GM19467 (cell line): ENCODE measurements around the gene PAFAH1B2.

Experiments used
- ATAC-seq: cut with Tn5 transposase; IDR thresholded peaks from one replicate; pipeline ENCODE4 v1.9.1; 2021; ENCODE audit warnings: mild to moderate bottlenecking, moderate library complexity; ENCODE audit not compliant: unreplicated experiment

PAFAH1B2 gene

DNA sequence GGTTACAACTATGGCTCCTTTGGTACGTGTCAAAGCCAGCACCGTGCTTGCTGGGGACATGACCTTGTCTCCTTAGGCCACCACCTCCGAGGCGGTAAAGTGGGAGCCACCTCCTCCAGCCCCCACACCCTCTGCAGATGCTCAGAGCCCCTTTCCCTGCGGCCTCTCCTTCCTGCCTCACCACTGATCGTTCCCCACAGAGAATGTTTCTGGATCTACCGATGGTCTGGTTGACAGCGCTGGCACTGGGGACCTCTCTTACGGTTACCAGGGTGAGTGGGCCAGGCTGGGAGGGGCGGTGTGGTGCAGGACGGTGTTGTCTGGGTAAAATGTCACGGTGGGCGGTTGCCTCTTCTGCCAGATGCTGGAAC is 43.3 kb downstream of the PAFAH1B2 start:
- ATAC-seq = no peak

DNA sequence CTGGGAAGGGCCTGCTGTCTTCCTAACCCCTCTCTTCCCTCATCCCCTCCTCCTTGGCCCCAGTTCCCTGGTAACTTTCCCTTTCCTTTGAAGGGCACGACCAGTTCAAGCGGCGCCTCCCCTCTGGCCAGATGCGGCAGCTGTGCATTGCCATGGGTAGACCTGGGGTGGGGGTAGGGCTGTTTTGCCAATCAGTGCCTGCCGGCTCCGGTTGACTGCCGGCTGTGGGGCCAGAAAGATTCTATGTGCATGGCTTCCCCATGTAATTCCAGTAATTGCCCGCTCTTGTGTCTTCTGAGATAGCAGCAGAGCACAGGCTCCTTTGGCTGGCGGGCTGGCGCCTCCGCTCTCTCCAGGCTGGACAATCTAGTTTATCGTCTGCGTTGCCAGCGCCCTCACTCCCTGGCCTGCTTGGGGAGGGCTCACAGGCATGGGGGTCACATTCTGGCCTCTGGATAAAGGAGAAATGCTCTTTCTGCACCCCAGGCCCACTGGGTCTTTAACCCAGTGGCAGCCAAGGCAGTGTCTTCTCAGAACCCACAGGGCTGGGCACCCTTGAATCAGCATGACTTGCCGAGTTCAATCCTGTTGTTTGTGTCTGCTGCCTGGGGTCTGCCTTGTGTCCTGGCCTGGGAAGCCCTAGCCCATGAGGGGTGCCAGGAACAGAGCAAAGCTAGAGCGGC is 43.9 kb downstream of the PAFAH1B2 start:
- no peak for ATAC-seq

DNA sequence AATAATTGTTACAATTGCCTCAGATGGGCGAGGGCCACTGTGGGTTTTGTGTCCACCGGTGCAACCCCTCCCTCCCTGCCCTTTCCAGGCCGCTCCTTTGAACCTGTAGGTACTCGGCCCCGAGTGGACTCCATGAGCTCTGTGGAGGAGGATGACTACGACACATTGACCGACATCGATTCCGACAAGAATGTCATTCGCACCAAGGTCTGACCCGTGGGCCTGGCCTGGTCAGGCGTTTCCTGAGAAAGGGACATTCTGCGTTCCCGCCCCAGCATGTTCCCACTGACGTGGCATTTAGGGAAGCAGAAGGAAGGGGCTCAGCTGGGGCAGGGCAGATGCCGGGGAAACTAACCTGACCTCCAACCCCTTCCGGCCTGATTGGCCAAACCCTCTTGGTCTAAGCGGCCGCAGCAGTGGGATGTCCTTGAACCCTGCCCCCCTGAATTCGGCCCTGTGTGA is 44.6 kb downstream of the PAFAH1B2 start:
- ATAC-seq = no peak

DNA sequence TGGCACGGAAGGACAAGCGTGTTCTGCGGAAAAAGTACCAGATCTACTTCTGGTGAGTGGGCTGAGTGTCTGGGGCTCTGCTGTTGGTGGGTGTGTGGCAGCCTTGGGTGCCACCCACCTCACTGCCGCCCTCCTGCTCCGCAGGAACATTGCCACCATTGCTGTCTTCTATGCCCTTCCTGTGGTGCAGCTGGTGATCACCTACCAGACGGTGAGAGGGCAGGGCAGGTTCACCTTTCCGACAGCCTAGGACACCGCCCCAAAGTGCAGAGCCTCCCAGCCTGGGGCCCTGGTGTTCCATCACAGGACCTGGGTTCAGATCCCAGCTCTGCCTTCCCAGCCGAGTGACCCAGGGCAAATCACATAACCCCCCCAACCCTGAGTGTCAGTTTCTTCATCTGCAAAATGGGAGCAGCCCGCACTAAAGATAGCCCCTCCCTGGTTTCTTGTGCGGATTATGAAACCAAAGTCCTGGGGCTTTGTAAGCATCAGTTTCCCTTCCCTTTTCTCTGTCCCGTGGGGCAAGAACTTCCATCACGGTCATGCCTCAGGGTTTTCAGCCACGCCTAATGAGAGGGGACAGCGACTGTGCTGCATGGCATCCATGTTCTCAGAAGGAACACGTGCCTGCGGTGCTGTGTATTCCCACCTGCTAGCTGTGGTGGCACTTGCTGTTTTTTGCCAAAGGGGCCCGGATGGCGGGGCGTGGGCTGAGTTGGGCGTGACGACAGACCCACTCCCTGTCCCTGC is 45.3 kb downstream of the PAFAH1B2 start:
- no peak for ATAC-seq

DNA sequence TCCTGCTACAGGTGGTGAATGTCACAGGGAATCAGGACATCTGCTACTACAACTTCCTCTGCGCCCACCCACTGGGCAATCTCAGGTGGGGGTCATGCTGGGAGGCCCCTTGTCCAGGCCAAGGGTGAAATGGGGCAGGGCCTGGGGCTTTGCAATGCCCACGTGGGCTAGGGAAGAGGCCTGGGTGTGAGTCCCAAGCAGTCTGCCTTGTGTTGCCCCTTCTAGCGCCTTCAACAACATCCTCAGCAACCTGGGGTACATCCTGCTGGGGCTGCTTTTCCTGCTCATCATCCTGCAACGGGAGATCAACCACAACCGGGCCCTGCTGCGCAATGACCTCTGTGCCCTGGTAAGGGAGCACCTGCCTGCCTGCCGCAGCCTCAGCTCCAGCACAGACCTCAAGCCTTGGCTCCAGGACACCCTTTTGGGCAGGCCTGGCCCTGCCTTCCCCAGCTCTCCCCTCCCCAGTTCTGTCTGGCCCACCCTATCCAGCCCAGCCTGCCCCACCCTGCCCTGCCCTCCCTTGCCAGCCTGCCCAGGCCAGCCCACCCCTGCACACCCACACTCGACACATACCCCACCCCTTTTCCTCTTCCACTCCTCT is 46.0 kb downstream of the PAFAH1B2 start:
- no peak for ATAC-seq

DNA sequence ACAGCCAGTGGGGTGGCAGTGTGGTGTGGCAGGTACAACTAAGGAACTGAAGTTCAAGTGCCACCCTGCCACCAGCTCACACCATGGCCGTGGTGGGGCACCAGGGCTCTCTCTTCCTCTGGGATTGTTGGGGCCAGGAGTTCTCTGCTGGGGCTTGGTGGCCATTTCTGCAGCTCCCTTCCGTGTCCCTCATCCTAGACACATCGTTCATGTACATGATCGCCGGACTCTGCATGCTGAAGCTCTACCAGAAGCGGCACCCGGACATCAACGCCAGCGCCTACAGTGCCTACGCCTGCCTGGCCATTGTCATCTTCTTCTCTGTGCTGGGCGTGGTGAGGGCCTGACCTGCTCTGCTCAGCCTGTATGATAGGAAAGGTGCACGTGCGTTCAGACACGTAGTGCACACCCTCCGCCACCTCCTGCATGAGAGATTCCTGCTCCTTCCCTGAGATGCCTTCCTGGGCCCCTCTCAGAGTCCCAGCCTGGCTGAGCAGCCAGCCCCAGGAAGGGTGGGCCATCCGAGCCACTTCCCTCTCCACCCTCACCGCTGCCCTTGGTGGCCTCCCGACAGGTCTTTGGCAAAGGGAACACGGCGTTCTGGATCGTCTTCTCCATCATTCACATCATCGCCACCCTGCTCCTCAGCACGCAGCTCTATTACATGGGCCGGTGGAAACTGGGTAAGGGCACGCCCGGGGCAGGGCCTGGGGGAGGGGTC is 47.8 kb downstream of the PAFAH1B2 start:
- no peak for ATAC-seq

DNA sequence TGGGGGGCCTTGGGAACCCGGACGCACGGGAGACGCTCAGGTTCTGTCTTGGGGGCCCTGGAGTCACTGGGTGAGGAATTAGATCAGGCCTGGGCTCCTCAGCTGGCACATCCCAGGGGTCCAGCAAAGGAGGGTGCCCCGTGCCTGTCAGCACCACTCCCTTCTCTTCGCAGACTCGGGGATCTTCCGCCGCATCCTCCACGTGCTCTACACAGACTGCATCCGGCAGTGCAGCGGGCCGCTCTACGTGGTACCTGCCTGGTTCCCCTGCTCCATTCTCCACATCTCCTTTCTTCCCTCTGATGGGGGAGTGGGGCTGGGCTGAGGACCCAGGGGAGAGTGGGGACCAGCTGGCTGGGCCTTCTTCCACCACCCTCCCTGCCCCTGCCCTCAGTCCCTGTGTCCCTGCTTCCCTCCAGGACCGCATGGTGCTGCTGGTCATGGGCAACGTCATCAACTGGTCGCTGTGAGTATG is 48.4 kb downstream of the PAFAH1B2 start:
- no peak for ATAC-seq

DNA sequence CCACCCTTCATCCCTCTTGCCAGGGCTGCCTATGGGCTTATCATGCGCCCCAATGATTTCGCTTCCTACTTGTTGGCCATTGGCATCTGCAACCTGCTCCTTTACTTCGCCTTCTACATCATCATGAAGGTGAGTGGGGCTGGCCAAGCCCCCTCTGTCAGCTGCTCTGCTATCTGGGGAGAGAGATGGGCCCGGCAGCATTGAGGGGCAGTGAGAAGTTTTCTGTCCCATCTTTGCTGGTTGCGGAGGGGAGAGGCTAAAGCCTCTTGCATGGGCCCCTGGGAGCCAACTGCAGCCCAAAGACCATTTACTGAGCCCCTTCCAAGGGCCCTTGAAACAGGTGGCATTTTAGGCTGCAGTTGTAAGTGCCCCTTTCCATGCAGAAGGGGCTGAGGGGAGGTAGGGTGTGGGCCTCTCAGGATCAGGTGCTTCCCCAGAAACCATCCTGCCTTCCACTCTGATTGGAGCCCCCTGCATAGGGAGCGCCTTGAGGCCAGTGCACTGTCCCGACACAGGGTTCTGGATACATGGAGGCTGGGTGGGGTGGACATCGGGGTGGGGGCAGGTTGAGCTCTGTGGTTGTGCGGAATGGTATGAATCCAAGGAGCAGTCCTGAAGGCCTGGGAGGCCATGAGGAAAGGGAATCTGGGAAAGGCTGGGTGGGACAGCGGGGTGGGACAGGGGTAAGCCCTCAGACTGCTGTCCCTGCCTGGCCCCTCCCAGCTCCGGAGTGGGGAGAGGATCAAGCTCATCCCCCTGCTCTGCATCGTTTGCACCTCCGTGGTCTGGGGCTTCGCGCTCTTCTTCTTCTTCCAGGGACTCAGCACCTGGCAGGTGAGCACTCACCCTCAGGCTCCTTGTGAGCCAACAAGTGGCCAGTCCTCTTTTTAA is 49.3 kb downstream of the PAFAH1B2 start:
- no peak for ATAC-seq

DNA sequence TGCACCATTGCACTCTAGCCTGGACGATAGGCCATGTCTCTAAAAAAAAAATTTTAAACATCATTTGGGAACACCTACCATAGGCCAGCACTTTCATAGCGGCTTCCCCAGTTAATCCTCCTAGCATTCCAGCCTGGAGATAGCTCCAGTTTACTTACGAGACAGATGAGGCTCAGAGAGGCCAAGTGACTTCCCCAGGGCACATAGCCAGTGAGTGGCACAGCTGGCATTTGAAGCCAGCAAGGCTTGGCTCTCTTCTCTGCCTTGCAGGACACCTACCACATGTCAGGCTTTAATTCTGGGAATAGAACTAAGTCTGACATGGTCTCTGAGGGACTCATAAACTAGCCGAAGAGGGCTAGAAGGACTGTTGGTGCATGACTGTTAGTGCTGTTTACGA is 50.2 kb downstream of the PAFAH1B2 start:
- ATAC-seq = no peak

DNA sequence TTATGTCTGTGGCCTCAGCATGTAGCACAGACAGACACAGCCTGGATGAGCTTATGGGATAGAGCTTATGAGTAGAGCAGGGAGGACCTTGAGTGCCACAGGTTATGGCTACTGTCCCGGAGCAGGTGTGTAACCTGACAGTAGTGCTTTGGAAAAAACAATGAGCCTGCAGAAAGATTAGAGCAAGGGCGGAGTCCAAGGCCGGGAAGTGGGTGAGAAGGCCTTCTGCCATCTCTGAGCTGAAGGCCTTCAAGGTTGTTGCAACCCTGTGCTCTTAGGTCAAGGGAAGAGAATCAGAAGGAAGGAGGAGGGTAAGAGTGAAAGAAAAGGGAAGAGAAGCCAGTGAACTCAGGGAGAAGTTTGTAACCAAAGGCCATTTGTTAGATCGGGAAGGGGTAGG is 51.2 kb downstream of the PAFAH1B2 start:
- no peak for ATAC-seq

DNA sequence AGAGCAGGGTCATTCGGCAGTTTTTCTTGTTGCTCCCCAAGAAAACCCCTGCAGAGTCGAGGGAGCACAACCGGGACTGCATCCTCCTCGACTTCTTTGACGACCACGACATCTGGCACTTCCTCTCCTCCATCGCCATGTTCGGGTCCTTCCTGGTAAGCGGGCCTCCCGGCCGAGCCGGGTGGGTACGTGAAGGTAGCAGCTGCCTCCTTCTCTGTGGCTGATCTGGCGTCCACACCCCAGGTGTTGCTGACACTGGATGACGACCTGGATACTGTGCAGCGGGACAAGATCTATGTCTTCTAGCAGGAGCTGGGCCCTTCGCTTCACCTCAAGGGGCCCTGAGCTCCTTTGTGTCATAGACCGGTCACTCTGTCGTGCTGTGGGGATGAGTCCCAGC is 51.7 kb downstream of the PAFAH1B2 start:
- ATAC-seq = no peak

DNA sequence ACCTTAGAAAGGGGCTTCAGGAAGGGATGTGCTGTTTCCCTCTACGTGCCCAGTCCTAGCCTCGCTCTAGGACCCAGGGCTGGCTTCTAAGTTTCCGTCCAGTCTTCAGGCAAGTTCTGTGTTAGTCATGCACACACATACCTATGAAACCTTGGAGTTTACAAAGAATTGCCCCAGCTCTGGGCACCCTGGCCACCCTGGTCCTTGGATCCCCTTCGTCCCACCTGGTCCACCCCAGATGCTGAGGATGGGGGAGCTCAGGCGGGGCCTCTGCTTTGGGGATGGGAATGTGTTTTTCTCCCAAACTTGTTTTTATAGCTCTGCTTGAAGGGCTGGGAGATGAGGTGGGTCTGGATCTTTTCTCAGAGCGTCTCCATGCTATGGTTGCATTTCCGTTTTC is 52.9 kb downstream of the PAFAH1B2 start:
- no peak for ATAC-seq

DNA sequence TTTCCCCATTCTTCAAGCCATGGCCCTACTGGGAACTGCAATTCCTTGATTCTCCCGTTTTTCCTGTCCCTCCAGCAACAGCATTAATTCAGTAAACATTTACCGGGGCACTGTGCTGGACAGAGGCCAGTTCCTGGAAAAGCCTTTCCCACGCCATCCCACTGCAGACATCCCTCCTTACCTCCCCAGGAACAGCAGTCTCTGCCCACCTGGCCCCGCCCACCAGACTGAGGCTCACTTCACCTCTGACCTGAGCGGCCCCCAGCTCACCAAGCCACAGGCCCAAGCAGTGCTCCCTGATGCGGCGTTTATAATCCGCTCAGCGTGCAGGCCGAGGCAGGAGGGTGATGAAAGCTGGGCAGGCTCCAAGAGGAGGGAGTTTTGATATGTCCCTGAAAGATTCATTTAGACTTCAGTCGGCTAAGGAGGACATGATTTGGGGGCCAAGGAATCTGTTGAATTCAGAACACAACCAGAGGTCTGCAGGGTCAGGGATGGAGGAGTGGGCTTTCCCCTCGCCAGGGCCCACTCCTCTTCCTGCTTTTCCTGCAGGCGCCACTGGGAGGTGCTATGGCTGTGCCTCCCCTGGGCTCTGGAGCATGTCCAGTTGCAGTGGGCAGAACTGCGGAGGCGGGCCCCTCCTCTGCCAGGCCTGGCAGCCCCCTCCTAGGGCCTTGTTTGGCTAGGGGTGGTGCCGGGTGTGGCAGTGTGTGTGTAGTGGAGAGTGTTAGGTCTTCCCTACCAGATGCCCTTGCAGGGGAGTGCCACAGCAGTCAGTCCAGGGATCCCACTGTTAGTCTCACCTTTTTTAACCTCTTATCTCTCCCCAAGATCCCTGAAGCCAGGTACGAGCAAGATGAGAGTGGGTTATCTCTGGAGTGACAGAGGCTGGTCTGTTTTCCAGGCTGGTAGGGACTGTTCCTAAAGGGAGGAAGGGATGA is 53.7 kb downstream of the PAFAH1B2 start:
- no peak for ATAC-seq

DNA sequence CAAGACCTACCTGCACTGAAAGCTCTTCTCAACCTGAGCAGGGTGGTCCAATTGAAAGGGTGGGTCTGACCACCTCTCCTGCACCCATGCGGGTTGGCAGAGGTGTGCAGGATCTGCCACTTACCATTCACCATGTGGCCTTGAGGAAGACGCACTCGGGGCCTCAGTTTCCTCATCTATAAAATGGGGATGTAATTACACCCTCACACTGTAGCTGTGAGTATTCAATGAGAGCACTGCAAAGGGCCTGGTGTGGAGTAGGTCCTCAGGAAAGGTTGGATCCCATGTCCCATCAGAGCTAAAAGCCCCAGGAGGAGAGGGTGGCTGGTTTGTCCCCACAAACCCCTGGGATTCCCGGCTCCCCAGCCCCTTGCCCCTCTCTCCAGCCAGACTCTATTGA is 54.5 kb downstream of the PAFAH1B2 start:
- ATAC-seq = no peak

DNA sequence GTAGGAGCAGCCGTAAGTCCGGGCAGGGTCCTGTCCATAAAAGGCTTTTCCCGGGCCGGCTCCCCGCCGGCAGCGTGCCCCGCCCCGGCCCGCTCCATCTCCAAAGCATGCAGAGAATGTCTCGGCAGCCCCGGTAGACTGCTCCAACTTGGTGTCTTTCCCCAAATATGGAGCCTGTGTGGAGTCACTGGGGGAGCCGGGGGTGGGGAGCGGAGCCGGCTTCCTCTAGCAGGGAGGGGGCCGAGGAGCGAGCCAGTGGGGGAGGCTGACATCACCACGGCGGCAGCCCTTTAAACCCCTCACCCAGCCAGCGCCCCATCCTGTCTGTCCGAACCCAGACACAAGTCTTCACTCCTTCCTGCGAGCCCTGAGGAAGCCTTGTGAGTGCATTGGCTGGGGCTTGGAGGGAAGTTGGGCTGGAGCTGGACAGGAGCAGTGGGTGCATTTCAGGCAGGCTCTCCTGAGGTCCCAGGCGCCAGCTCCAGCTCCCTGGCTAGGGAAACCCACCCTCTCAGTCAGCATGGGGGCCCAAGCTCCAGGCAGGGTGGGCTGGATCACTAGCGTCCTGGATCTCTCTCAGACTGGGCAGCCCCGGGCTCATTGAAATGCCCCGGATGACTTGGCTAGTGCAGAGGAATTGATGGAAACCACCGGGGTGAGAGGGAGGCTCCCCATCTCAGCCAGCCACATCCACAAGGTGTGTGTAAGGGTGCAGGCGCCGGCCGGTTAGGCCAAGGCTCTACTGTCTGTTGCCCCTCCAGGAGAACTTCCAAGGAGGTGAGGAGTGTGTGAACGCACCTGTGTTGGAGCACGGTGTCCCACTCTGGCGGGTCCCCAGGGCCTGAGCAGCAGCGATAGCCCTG is 55.2 kb downstream of the PAFAH1B2 start, which contains the start of gene TAGLN:
Gene TAGLN (plus strand): TSS at position 318 of the 863 bp plus-strand sequence. CDS start 3,644 bp downstream, outside the sequence.
- ATAC-seq = no peak

DNA sequence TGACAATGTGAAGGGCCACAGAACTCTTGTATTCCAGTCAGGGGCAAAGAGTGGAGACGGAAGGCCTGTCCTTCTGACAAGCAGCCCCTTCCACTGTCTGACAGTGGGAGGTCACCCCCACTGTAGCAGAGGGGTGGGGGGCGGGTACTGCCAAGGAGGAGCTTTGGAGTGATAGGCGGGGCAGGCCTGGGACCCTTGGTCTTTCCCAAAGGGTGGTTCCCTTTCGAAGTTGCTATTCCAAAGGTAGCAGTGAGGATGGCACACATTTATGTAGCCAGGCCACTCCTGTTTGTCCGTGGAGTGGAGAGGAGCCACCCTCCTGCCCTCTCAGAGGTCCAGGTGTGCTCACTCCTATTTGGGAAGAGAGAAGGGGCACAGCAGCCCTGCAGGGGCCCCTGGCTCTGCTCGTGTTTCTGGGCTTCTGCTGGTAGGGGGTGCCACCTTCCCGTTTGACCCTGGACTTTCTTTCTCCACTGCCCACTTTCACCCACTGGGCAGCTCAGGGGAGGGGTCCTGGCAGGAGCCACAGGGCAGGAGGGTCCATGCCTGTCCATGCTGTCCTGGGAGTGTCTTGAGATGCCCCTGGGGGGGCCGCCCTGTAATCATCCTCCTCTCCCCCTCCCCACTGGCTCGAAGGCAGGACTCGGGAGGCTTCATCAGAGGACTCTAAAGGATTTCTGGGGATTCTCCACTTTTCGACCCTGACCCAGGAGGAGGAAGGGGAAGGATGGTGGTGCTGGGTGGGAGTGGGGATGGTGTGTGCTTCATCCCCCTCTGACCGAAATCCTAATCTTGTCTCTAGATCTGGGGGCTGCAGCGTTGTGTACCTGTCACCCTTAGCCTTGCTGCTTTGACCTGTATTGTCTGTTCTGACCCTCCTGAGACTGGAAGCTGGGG is 56.1 kb downstream of the PAFAH1B2 start:
- no peak for ATAC-seq
